A673 (cell line): ENCODE measurements around the gene ATXN10. TPM values are rescaled to one million over a fixed set of nuclear protein-coding genes. Genes with fewer than 3 reads are reported as not detected.

Source experiments
- BruUV-seq: library from RNA; stranded (reverse); fragments of 400-500 nt; replicated peaks from 2 replicates; lab custom pipeline; 2021; lab: Mats Ljungman, UMichigan
- CTCF ChIA-PET: fragments of 300-600 bp; sonication (Branson Sonifier 250); formaldehyde crosslinking; loops from one replicate; lab custom pipeline; 2022; ENCODE audit warnings: antibody characterized with exemption; lab: Charles Lee
- POLR2A ChIA-PET: fragments of 300-600 bp; sonication (Branson Sonifier 250); formaldehyde crosslinking; loops from one replicate; lab custom pipeline; 2022; ENCODE audit warnings: antibody characterized with exemption; ENCODE audit not compliant: low non-redundant PET; lab: Charles Lee
- DNase-seq: peaks from one replicate; pipeline ENCODE4 v3.0.0-alpha.2; 2015; ENCODE audit warnings: low spot score
- H3K27ac ChIP-seq: fragments of 200-600 bp; sonication (generic); 2 replicates; pipeline ENCODE4 v1.5.1; 2016; ENCODE audit warnings: mixed run types, low read depth, mild to moderate bottlenecking, mixed read lengths, antibody characterized with exemption, low read length; ENCODE audit not compliant: poor library complexity, severe bottlenecking
- H3K27me3 ChIP-seq: fragments of 200-600 bp; sonication (generic); replicated peaks from 2 replicates; pipeline ENCODE4 v1.6.1; 2017; ENCODE audit warnings: mixed run types, low read depth, mild to moderate bottlenecking, mixed read lengths, antibody characterized with exemption, low read length; ENCODE audit not compliant: insufficient read depth, poor library complexity
- H3K36me3 ChIP-seq: fragments of 200-600 bp; sonication (generic); 2 replicates; pipeline ENCODE4 v1.6.1; 2016; ENCODE audit warnings: mixed run types, mild to moderate bottlenecking, mixed read lengths, antibody characterized with exemption, low read length; ENCODE audit not compliant: insufficient read depth, poor library complexity, severe bottlenecking
- H3K4me1 ChIP-seq: fragments of 200-600 bp; sonication (generic); 2 replicates; pipeline ENCODE4 v1.6.1; 2017; ENCODE audit warnings: mixed run types, mild to moderate bottlenecking, mixed read lengths, antibody characterized with exemption, low read length; ENCODE audit not compliant: insufficient read depth, poor library complexity, severe bottlenecking
- H3K4me3 ChIP-seq: fragments of 200-600 bp; sonication (generic); 2 replicates; pipeline ENCODE4 v1.5.1; 2016; ENCODE audit warnings: low read depth, mixed run types, mild to moderate bottlenecking, mixed read lengths, low read length; ENCODE audit not compliant: poor library complexity, severe bottlenecking
- H3K9me3 ChIP-seq: fragments of 200-600 bp; sonication (generic); 2 replicates; pipeline ENCODE4 v1.6.1; 2016; ENCODE audit warnings: mixed run types, low read depth, mild to moderate bottlenecking, mixed read lengths, antibody characterized with exemption, low read length; ENCODE audit not compliant: poor library complexity, severe bottlenecking
- CTCF ChIP-seq: fragments of 300-800, 200-600 bp; sonication (generic); conservative IDR thresholded peaks from 2 replicates; pipeline ENCODE4 v1.5.1; 2017; ENCODE audit warnings: low read depth, mild to moderate bottlenecking, antibody characterized with exemption, low read length, moderate library complexity, mixed read lengths
- EZH2 ChIP-seq: fragments of 200-600 bp; sonication (generic); IDR thresholded peaks from 2 replicates; pipeline ENCODE4 v1.6.1; 2017; ENCODE audit warnings: borderline replicate concordance, low read depth, mild to moderate bottlenecking, mixed read lengths, antibody characterized with exemption, low read length; ENCODE audit not compliant: poor library complexity, severe bottlenecking
- intact Hi-C: fragments of 100-400 bp; cut with micrococcal nuclease; formaldehyde crosslinking; loops from one replicate; pipeline ENCODE4 v1.10.0; 2022; ENCODE audit not compliant: unreplicated experiment
- total RNA-seq: library from RNA; stranded (reverse); gene quantifications from 2 replicates; pipeline ENCODE4 v1.2.3, GENCODE V29; 2021

ATXN10 gene
- total RNA-seq, 1 experiment from 2014 or later = 294 TPM

GRCh38 chr22:45883811-45884170, 212.2 kb downstream of the ATXN10 start:
- DNase-seq = no peak
- intact Hi-C loops = no loop called here
- no peak for TF ChIP-seq CTCF
- TF ChIP-seq EZH2 = no peak
- H3K27ac ChIP-seq = no peak overlapping the region
- BruUV-seq = no TSS peak
- POLR2A ChIA-PET = no interaction called here
- H3K9me3 ChIP-seq = no peaks in the 10 kb centered on the region
- CTCF ChIA-PET = no interaction called here
- no peaks in the 10 kb centered on the region for H3K36me3 ChIP-seq
- H3K27me3 ChIP-seq = peaks cover 17% of the 10 kb centered on the region
- no peak overlapping the region for H3K4me3 ChIP-seq
- no peaks in the 10 kb centered on the region for H3K4me1 ChIP-seq

- CTCF ChIA-PET = no interaction called here
- H3K4me3 ChIP-seq = no peak overlapping the region
- no peaks in the 10 kb centered on the region for H3K36me3 ChIP-seq
- no peak for DNase-seq
- peaks cover 17% of the 10 kb centered on the region for H3K27me3 ChIP-seq
- no TSS peak for BruUV-seq
- H3K27ac ChIP-seq = no peak overlapping the region
- no peaks in the 10 kb centered on the region for H3K4me1 ChIP-seq
- no peaks in the 10 kb centered on the region for H3K9me3 ChIP-seq
- TF ChIP-seq EZH2 (no peak), CTCF (no peak)
- intact Hi-C loops = no loop called here
- POLR2A ChIA-PET = no interaction called here
These were observed 212.8 kb downstream of the ATXN10 start for GRCh38 chr22:45884201-45885062.

GRCh38 chr22:45885171-45885840, 213.7 kb downstream of the ATXN10 start:
- no peaks in the 10 kb centered on the region for H3K9me3 ChIP-seq
- ChIA-PET CTCF (interaction anchor here (0.6 kb wide), 1 partner anchor 102 kb away, joined by 3 read pairs; no protein-coding TSS in a partner anchor), POLR2A (no interaction called here)
- H3K36me3 ChIP-seq = no peaks in the 10 kb centered on the region
- H3K4me3 ChIP-seq = no peak overlapping the region
- no TSS peak for BruUV-seq
- intact Hi-C loops = no loop called here
- no peaks in the 10 kb centered on the region for H3K4me1 ChIP-seq
- no peak for DNase-seq
- H3K27ac ChIP-seq = no peak overlapping the region
- peaks cover 13% of the 10 kb centered on the region for H3K27me3 ChIP-seq
- no peak for TF ChIP-seq CTCF
- no peak for TF ChIP-seq EZH2
